Endothelial cell of umbilical vein (primary cell): Measurements from ENCODE around the gene BAX. TPM values are rescaled to one million over a fixed set of nuclear protein-coding genes. Genes with fewer than 3 reads are reported as not detected.

Source experiments
- BruUV-seq: library from RNA; stranded (reverse); fragments of 400-500 nt; replicated peaks from 2 replicates; lab custom pipeline; 2021; lab: Mats Ljungman, UMichigan
- CTCF ChIA-PET: fragments of 300-600, 350-600 bp; sonication (Branson Sonifier 250); formaldehyde crosslinking; loops from one replicate; lab custom pipeline; 2021; ENCODE audit warnings: antibody characterized with exemption, inconsistent platforms; lab: Charles Lee
- POLR2A ChIA-PET: fragments of 300-600, 350-600 bp; sonication (Branson Sonifier 250); formaldehyde crosslinking; loops from one replicate; lab custom pipeline; 2021; ENCODE audit warnings: antibody characterized with exemption, inconsistent platforms; lab: Charles Lee
- DNase-seq: peaks from one replicate; pipeline ENCODE4 v3.0.0-alpha.2; 2011; ENCODE audit warnings: low read depth, low spot score
- FAIRE-seq: peaks from 2 replicates; lab custom pipeline; 2011; peaks lifted over from hg19 to GRCh38; lab: Jason Lieb, UNC
- H2AFZ ChIP-seq: 2 replicates; pipeline ENCODE4 v1.6.0; 2012; ENCODE audit warnings: low read depth, low read length, control low read depth, inconsistent platforms
- H3K27ac ChIP-seq: 2 replicates; pipeline ENCODE4 v1.5.1; 2011; ENCODE audit warnings: low read depth, mild to moderate bottlenecking, control low read depth, low read length, moderate library complexity; ENCODE audit not compliant: insufficient read depth
- H3K27me3 ChIP-seq, 2 experiments: 2 replicates each; pipeline versions ENCODE4 v1.6.0 to v1.6.1; 2011; ENCODE audit warnings: low read length in 2 of 2, mixed read lengths in 1 of 2; ENCODE audit not compliant: control insufficient read depth in 2 of 2, insufficient read depth in 2 of 2
- H3K36me3 ChIP-seq, 2 experiments: 2 replicates in 1 of 2; 3 replicates in 1 of 2; pipeline ENCODE4 v1.5.1; 2011; ENCODE audit warnings: low read length in 2 of 2, mild to moderate bottlenecking in 1 of 2, moderate library complexity in 1 of 2; ENCODE audit not compliant: control insufficient read depth in 2 of 2, insufficient read depth in 2 of 2; ENCODE audit errors: extremely low read depth in 1 of 2
- H3K4me1 ChIP-seq: 3 replicates; pipeline ENCODE4 v1.5.1; 2011; ENCODE audit warnings: mild to moderate bottlenecking, low read length; ENCODE audit not compliant: control insufficient read depth, insufficient read depth; ENCODE audit errors: extremely low read depth
- H3K4me2 ChIP-seq: 2 replicates; pipeline ENCODE4 v1.6.1; 2011; ENCODE audit warnings: low read length, control low read depth, mixed read lengths; ENCODE audit not compliant: insufficient read depth
- H3K4me3 ChIP-seq, 3 experiments: fragments of 200-600 bp in 1 of 3; sonication (generic), shearing (Covaris generic) in 1 of 3; replicated peaks in 1 of 3; 2 replicates each; pipeline ENCODE4 v1.5.1; 2011 to 2016; ENCODE audit warnings: control low read depth in 3 of 3, low read length in 3 of 3, mild to moderate bottlenecking in 2 of 3, inconsistent platforms in 1 of 3, low read depth in 1 of 3, moderate library complexity in 1 of 3; ENCODE audit not compliant: insufficient read depth in 1 of 3
- H3K79me2 ChIP-seq: 2 replicates; pipeline ENCODE4 v1.6.0; 2012; ENCODE audit warnings: low read length, inconsistent platforms; ENCODE audit not compliant: control insufficient read depth, insufficient read depth
- H3K9ac ChIP-seq: replicated peaks from 2 replicates; pipeline ENCODE3; 2011; ENCODE audit warnings: low read length, control low read depth; ENCODE audit not compliant: insufficient read depth; ENCODE audit errors: extremely low read depth
- H3K9me1 ChIP-seq: replicated peaks from 3 replicates; pipeline ENCODE4 v1.6.0; 2011; ENCODE audit warnings: mild to moderate bottlenecking, low read length; ENCODE audit not compliant: control insufficient read depth, insufficient read depth; ENCODE audit errors: extremely low read depth
- H3K9me3 ChIP-seq: replicated peaks from 2 replicates; pipeline ENCODE4 v1.5.1; 2012; ENCODE audit warnings: low read length, inconsistent platforms; ENCODE audit not compliant: control insufficient read depth, insufficient read depth
- H4K20me1 ChIP-seq: replicated peaks from 2 replicates; pipeline ENCODE3; 2011; ENCODE audit warnings: mild to moderate bottlenecking, low read length; ENCODE audit not compliant: control insufficient read depth, insufficient read depth; ENCODE audit errors: extremely low read depth
- CTCF ChIP-seq, 2 donors: IDR thresholded peaks; 1 replicate in 1 of 2; 2 replicates in 1 of 2; pipeline ENCODE4 v1.5.1; 2011; ENCODE audit warnings: low read length in 2 of 2, mild to moderate bottlenecking in 2 of 2, moderate library complexity in 2 of 2, control low read depth in 1 of 2, inconsistent platforms in 1 of 2, low read depth in 1 of 2; ENCODE audit not compliant: insufficient read depth in 1 of 2; ENCODE audit errors: extremely low read depth in 1 of 2
- EZH2 ChIP-seq: IDR thresholded peaks from 2 replicates; pipeline ENCODE4 v1.6.1; 2012; ENCODE audit warnings: borderline replicate concordance, low read depth, mild to moderate bottlenecking, moderate library complexity, low read length, inconsistent platforms; ENCODE audit not compliant: severe bottlenecking
- FOS ChIP-seq: IDR thresholded peaks from 2 replicates; pipeline ENCODE4 v1.6.1; 2011; ENCODE audit warnings: mild to moderate bottlenecking, low read length, moderate library complexity, borderline replicate concordance; ENCODE audit not compliant: insufficient read depth
- GATA2 ChIP-seq: IDR thresholded peaks from 2 replicates; pipeline ENCODE4 v1.7.0; 2011; ENCODE audit warnings: low read depth, mild to moderate bottlenecking, moderate library complexity, mixed read lengths, low read length; ENCODE audit not compliant: insufficient read length, insufficient read depth
- JUN ChIP-seq: IDR thresholded peaks from 2 replicates; pipeline ENCODE4 v1.6.1; 2011; ENCODE audit warnings: borderline replicate concordance, low read depth; ENCODE audit not compliant: insufficient read length, insufficient read depth
- MAX ChIP-seq: IDR thresholded peaks from 2 replicates; pipeline ENCODE4 v1.6.1; 2011; ENCODE audit not compliant: insufficient read depth, insufficient read length
- MYC ChIP-seq: IDR thresholded peaks from one replicate; pipeline ENCODE4 v1.6.1; 2011; ENCODE audit warnings: mild to moderate bottlenecking, low read depth, low read length
- POLR2A ChIP-seq: IDR thresholded peaks from 2 replicates; pipeline ENCODE4 v1.6.1; 2012; ENCODE audit warnings: low read depth, mild to moderate bottlenecking, control low read depth, low read length
- POLR2AphosphoS5 ChIP-seq: IDR thresholded peaks from 2 replicates; pipeline ENCODE4 v1.6.1; 2012; ENCODE audit warnings: low read depth, mild to moderate bottlenecking, control low read depth, low read length, moderate library complexity; ENCODE audit not compliant: insufficient read depth
- dilution Hi-C: fragments of 300-500 bp; cut with MboI; formaldehyde crosslinking; loops from one replicate; pipeline ENCODE4 v1.15.0; 2019; ENCODE audit warnings: low sequenced_read_pairs; ENCODE audit not compliant: extremely low pct_ligation_motif_present
- intact Hi-C: fragments of 100-400 bp; cut with micrococcal nuclease; formaldehyde crosslinking; loops from one replicate; pipeline ENCODE4 v1.10.0; 2022
- polyA plus RNA-seq, 4 experiments: library from polyadenylated mRNA; depleted of rRNA in 3 of 4; stranded (reverse) in 3 of 4; unstranded in 1 of 4; fragments of >200 nt; gene quantifications; 2 replicates each; pipeline versions ENCODE4 v1.2.1 to v1.2.3, GENCODE V29; 2011 to 2012; ENCODE audit warnings: missing spikeins in 1 of 4
- total RNA-seq: library from RNA; stranded (reverse); gene quantifications from 2 replicates; pipeline ENCODE4 v1.2.3, GENCODE V29; 2021

The BAX gene
- total and polyA plus RNA-seq, 2 donors (not counting 3 experiments of a cell fraction or from before 2014, with no cell fraction given) = 267 to 283 TPM

- H3K36me3 ChIP-seq = peaks cover 3 to 7% of the 10 kb centered on the region in 2 experiments
- no peaks in the 10 kb centered on the region for H3K9me3 ChIP-seq
- H3K27me3 ChIP-seq = no peaks in the 10 kb centered on the region
- peak within 1 kb of the TSS; percentile 35 to 79 (median 60) for H3K4me3 ChIP-seq
- peak within 1 kb of the TSS; percentile 62 for H3K4me2 ChIP-seq
- FAIRE-seq = no peak
- peaks cover 25% of the 10 kb centered on the region for H3K4me1 ChIP-seq
- H3K27ac ChIP-seq = peak within 1 kb of the TSS; percentile 97
- BruUV-seq = no TSS peak
- H3K9me1 ChIP-seq = no peaks in the 10 kb centered on the region
- intact Hi-C loops (loop anchor here (1.0 to 2.0 kb wide), 4 partner anchors 11 to 129 kb away; partner anchors contain the start of genes BAX, HSD17B14, NUCB1 and PPP1R15A), dilution Hi-C loops (no loop called here)
- TF ChIP-seq CTCF (IDR thresholded peaks at IDR 0.05; ENCODE audit: extremely low read depth in 1 of 2, insufficient read depth in 1 of 2, low read depth in 1 of 2, low read length in 2 of 2) = no peak
- no peak for TF ChIP-seq MAX
- peak; percentile 100 for TF ChIP-seq POLR2A
- no peak for TF ChIP-seq FOS
- no peak for TF ChIP-seq JUN
- TF ChIP-seq EZH2 = no peak
- TF ChIP-seq POLR2AphosphoS5 = peak; percentile 100
- no peak for TF ChIP-seq MYC
- no peak for TF ChIP-seq GATA2
- ChIA-PET POLR2A (interaction anchor here (0.7 to 1.7 kb wide), 6 partner anchors 19 to 93 kb away, joined by 3 to 9 read pairs (median 3); partner anchors contain the start of genes NUCB1, PPP1R15A and RUVBL2), CTCF (interaction anchor here (1.0 kb wide), 1 partner anchor 121 kb away, joined by 5 read pairs; no protein-coding TSS in a partner anchor)
- H4K20me1 ChIP-seq = peaks cover 3% of the 10 kb centered on the region
- peak within 1 kb of the TSS; percentile 37 for H2AFZ ChIP-seq
- peaks cover 16% of the 10 kb centered on the region for H3K79me2 ChIP-seq
- peak; percentile 96 for DNase-seq
- peak within 1 kb of the TSS; percentile 63 for H3K9ac ChIP-seq
Measured at GRCh38 chr19:48965040-48965805, 10.5 kb downstream of the BAX start, which contains the start of gene FTL. FTL (plus strand) TSS chr19:48965309; CDS start chr19:48965508, 199 bp downstream.
